ENCODE results near the gene ALDH7A1.
"Not testable (repeated sequence)": the region's sequence is repeated elsewhere in the genome, so short reads cannot be mapped to it uniquely, and the experiment has no call there.

Gene ALDH7A1

GRCh38 chr5:126535856-126536545, 59.0 kb downstream of the ALDH7A1 start:
- in situ Hi-C loops (cut with MboI; ENCODE audit: low sequenced_read_pairs): no loop called here

- in situ Hi-C loops (cut with MboI; ENCODE audit: low sequenced_read_pairs): no loop called here
These were observed 60.5 kb downstream of the ALDH7A1 start for GRCh38 chr5:126534553-126534952.

GRCh38 chr5:126531543-126532120, 63.4 kb downstream of the ALDH7A1 start:
- in situ Hi-C loops (cut with MboI; ENCODE audit: low sequenced_read_pairs): no loop called here

GRCh38 chr5:126527892-126528291, 67.1 kb downstream of the ALDH7A1 start:
- in situ Hi-C loops (cut with MboI; ENCODE audit: low sequenced_read_pairs): no loop called here

GRCh38 chr5:126527158-126527557, 67.9 kb downstream of the ALDH7A1 start:
- in situ Hi-C loops (cut with MboI; ENCODE audit: low sequenced_read_pairs): no loop called here

GRCh38 chr5:126526493-126526892, 68.5 kb downstream of the ALDH7A1 start:
- in situ Hi-C loops (cut with MboI; ENCODE audit: low sequenced_read_pairs): no loop called here

- in situ Hi-C loops (cut with MboI; ENCODE audit: low sequenced_read_pairs): no loop called here
These were observed 69.3 kb downstream of the ALDH7A1 start for GRCh38 chr5:126525630-126526245.

GRCh38 chr5:126523818-126524510, 71.1 kb downstream of the ALDH7A1 start:
- in situ Hi-C loops (cut with MboI; ENCODE audit: low sequenced_read_pairs): no loop called here

- in situ Hi-C loops (cut with MboI; ENCODE audit: low sequenced_read_pairs): no loop called here
These were observed 73.9 kb downstream of the ALDH7A1 start for GRCh38 chr5:126521130-126521529.

- in situ Hi-C loops (cut with MboI; ENCODE audit: low sequenced_read_pairs): no loop called here
These were observed 74.4 kb downstream of the ALDH7A1 start for GRCh38 chr5:126520593-126520953.

GRCh38 chr5:126519637-126520592, 75.1 kb downstream of the ALDH7A1 start:
- in situ Hi-C loops (cut with MboI; ENCODE audit: low sequenced_read_pairs): no loop called here

GRCh38 chr5:126519223-126519622, 75.8 kb downstream of the ALDH7A1 start:
- in situ Hi-C loops (cut with MboI; ENCODE audit: low sequenced_read_pairs): not testable (repeated sequence)

- in situ Hi-C loops (cut with MboI; ENCODE audit: low sequenced_read_pairs): no loop called here
These were observed 78.2 kb downstream of the ALDH7A1 start for GRCh38 chr5:126516852-126517251.

- in situ Hi-C loops (cut with MboI; ENCODE audit: low sequenced_read_pairs): no loop called here
These were observed 78.9 kb downstream of the ALDH7A1 start for GRCh38 chr5:126516133-126516532.

- in situ Hi-C loops (cut with MboI; ENCODE audit: low sequenced_read_pairs): no loop called here
These were observed 79.7 kb downstream of the ALDH7A1 start for GRCh38 chr5:126515337-126515736.

- in situ Hi-C loops (cut with MboI; ENCODE audit: low sequenced_read_pairs): no loop called here
These were observed 80.4 kb downstream of the ALDH7A1 start for GRCh38 chr5:126514558-126515141.

- in situ Hi-C loops (cut with MboI; ENCODE audit: low sequenced_read_pairs): no loop called here
These were observed 80.9 kb downstream of the ALDH7A1 start for GRCh38 chr5:126514131-126514557.

- in situ Hi-C loops (cut with MboI; ENCODE audit: low sequenced_read_pairs): no loop called here
These were observed 81.3 kb downstream of the ALDH7A1 start for GRCh38 chr5:126513703-126514102.

GRCh38 chr5:126513302-126513701, 81.7 kb downstream of the ALDH7A1 start:
- in situ Hi-C loops (cut with MboI; ENCODE audit: low sequenced_read_pairs): no loop called here

GRCh38 chr5:126512451-126512850, 82.6 kb downstream of the ALDH7A1 start:
- in situ Hi-C loops (cut with MboI; ENCODE audit: low sequenced_read_pairs): no loop called here

All from HL-60/S4 treated with phorbol 12-myristate 13-acetate at 8.2 ng/mL for 4 days and 3 days (cell line).